ENCODE results near the gene VDR.

Gene VDR

DNA sequence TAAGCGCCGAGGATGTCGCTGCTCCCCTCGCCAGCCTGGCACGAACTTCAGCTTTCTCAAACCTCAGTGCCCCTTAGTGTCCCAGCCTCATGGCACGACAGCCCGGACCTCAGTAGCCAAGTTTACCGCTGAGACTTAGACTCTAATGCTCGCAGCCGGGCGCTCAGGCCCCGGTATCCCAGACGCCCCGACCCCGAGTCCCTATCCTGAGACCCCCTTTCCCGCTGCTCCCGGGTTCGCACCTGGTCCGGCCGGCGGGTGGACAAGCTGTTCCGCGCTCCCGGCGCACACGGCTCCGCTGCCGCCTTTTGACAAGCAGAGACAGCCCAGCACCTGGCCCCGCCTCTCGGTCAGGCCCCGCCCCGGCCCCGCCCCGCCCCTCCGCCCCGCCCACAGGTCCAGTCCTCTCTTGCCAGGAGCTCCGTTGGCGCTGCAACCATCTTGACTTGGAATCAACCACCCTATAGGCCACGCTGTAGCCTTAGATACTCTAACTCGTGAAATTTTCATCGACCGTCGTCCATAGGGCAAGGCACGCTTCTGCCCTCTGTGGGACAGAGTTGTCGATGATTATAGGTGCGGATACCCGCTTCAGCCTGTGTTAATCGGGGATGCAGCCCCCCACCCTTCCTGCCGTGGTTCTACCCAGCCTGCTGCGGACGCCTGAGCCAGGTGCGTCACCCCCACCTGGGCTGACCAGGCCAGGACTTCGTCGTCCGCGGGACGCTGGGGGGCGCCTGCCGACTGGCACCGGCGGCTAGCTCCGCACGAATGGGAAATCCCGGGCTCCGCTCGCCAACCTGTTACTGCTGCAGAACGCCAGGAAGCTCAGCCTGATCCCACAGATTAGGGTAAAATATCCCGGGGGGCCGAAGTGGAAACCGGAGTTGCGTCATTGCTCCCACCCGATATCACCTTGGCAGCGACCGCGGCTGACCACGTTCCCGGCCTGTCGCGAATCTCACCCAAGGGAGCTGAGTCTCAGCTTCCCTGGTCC, at the start of gene VDR:
Gene VDR, minus strand, starts transcription at position 282 of the 997 bp plus-strand sequence. CDS start 25,881 bp downstream, outside the sequence.
- peak; percentile 56 to 72 for DNase-seq

DNA sequence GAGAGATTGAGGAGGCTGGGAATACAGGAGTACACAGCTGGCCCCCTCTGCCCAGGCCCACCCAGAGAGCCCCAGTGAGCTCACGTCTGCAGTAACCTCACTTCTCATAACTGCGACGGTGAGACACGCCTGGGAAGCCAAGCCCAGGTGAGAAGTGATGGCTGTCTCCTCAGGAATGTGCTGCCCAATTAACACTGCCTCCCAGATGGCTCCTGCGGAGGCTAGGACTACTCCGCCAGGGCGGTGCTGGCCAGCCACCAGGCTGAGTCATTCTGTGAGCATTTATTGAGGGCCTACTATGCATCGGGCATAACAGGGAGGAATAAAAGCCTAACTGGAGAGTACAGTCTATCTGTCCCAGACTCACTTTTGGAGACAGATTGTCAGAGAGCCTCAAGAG, 49.3 kb upstream of the VDR start:
- DNase-seq: no peak

DNA sequence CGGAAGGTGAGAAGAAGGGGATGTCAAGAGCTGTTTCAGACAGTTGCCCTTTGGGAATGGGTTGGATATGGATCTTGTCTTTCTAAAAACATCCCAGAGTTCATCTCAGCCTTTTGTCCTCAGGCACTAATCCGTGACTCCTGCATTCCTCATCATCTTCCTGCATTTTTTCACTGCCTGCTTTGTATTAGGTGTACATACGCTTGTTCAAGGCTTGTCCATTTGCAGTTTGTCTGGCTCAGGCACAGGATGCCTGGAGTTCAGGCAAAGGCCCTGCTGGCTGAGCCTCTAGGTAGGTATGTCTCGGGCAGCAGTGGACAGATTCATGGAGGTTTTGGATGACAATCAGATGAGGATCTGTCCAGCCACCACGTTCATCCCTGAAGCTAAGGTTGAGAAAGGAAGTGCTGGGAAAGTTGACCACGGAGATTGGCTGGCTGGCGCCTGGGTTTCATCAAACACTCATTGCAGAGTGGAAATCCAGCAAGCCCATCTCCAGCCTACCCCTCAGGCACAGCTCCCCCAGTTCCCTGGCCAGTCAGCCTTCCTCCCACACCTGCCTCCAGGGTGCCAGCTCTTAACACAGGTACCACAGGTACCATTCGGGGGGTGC, 46.2 kb upstream of the VDR start:
- DNase-seq: no peak

DNA sequence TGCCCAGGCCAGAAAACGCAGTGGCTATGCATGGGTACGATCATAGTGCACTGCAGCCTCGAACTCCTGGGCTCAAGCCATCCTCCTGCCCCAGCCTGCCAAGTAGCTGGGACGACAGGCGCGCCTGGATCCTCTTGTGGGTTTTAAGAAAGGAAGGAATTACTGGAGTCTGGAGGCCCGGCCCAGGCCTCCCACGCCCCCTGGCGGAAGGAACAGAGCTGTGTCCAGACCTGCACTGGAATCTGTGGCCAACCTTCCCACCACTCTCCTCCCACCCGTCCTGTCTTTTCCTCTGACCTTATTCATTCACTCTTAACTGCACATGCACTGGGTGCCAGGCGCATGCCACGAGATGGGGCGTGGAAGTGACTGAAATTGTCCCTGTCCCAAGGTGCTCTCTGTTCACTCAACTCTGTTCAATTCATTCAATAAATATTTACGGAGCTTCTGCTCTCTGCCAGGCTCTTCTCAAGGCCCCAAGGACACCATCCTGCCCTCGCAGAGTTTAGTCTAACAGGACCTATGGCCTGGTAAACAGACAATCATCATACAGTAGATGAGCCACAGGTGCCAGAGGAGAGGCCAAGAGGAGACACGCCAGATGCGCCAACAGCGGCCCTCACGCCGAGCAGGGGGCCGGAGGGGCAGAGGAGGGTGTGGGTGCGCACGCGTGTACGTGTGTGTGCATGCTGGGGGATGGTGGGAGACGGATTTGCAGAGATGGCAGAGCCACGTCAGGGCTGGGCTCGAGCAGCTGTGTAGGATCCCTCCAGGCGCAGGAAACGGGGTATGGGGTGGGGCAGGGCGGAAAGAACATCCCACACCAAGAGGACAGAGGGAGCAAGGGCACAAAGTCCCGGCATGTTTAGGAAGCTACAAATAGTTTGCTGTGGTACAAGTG, 44.9 kb upstream of the VDR start:
- peak; percentile 28 to 48 for DNase-seq

DNA sequence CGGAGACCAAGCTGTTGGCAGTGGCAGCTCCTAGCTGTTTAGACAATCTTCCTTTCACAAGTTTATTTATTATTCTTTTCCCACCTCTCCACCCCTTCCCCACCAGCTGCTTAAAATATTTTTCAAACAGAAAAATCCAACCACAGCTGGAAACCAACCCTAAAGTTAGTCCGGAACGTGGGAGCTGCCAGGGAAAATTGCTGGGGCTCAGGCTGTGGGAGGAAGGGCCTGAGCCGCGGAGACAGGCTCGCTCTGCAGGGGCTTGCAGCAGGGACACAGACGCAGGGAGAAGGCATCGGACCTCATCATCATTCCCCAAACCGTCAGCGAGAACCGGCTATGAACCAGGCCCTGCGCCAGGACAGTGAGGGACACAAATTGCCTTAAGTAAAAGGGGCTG, 42.5 kb upstream of the VDR start:
- DNase-seq: no peak

DNA sequence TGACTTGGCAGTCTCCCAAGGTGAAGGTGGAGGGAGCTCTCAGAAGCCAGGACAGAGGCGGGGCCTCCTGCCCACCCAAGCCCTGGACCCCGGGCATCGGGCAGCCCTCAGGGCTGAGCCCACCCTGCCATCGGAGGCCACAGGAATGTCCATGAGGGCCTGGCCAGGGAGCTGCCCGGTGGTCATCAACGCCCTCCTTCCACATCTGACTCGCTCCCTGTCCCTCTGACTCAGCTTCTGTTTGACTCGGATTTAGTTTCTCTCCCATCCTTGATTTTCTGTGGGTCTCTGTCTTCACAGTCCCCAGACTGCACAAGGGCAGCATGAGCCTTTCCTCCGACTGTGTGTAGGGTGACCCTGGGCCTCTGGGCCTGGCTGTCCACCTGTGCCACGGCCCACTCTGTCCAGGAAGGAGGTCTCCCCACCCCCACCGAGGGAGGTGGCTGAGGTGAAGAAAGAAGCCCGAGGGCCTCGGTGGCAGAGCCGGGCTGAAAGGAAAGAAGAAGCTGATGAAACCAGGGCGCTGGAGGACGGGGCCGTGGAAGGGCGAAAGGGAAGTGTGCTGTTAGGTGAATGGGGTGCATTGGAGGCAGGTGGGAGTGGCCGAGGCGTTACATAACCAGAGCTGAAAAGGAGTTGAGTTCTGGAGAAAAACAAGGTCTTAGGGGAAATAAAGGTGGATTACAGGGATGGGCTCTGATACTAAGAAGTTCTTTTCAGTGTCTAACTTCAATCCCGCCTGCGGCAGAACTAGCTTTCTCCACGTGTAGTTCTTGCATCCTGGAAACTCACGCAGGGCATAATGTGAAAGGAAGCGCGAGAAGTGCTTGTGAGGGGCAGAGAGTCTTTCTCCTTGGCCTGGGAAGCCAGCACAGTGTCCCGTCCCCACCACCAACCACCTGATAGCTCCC, 41.9 kb upstream of the VDR start:
- DNase-seq: peak; percentile 84 to 87

DNA sequence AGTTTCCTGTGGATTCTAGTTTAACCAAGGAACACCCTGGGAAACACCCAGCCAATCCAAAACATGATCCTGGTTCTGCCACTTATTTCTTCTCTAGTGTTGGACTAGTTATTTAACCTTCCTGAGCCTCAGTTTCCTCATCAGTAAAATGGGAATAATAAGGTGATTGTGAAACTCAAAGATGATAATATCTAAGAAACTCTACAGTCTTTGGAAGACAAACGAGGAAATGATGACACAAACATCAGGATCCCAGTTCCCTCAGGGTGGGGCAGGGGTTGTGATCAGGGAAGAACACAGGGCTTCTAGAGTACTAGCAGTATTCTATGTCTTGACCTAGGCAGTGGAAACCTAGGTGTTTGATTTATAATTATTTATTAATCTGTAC, 40.5 kb upstream of the VDR start:
- DNase-seq: no peak

DNA sequence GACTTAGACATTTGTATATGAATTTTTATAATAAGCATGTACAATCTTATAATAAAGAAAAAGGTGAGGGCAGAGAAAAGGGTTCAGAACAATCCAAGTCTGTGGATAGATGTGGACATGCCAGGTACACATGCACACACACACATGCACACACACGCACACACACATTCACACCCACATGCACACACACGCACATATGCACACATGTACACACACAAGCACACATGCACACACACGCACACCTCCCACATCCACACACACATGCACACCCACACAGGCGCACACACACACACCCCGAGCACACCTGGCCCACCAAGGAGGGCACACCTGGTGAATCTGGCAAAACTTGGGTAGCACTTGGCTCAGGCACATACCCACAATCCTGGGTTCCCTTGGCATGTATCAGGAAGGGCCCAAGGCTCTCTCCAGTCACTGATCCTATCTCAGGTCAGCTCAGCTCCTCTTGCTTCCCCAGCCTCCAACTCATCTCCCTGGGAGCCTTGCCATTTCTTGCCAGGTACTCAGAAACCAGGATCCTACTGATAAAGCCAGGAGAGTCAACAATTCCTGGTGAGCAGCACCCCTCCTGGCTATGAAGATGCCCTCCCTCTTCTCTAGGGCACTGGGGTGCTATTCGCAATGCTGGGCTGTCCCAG, 40.0 kb upstream of the VDR start:
- no peak for DNase-seq

DNA sequence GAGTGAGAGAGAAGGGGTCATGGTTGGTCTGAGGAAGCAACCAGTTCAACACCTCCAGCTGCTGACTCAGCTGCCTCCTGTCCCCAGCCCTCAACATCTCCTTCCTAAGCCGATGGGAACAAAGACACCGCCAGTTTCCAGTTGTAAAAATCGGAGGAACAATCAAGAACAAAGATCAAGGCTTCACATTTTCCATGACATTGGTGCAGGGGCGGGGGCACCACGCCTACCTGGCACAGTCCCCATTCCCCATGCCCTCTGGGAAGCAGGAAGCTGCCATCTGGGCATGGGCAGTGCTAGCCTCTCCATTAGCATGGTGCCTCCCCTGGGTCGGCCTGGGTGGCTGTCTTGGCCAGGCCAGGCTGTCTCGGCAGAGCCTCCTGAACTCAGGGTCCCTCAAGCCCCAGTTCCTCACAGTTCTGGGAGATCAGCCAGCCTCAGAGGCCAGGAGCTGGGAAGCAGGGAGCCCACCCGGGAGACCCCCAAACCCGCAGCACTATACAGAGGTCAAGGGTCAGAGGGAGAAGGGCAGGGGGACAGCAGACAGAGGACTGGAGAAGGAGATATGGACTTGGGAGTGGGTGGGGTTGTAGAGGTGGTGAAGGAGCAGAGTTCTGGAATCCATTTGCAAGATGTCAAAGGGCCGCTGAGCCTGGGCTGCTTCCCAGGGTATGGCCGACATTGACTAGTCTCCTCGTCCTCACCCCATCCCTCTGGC, 39.0 kb upstream of the VDR start:
- DNase-seq: no peak

DNA sequence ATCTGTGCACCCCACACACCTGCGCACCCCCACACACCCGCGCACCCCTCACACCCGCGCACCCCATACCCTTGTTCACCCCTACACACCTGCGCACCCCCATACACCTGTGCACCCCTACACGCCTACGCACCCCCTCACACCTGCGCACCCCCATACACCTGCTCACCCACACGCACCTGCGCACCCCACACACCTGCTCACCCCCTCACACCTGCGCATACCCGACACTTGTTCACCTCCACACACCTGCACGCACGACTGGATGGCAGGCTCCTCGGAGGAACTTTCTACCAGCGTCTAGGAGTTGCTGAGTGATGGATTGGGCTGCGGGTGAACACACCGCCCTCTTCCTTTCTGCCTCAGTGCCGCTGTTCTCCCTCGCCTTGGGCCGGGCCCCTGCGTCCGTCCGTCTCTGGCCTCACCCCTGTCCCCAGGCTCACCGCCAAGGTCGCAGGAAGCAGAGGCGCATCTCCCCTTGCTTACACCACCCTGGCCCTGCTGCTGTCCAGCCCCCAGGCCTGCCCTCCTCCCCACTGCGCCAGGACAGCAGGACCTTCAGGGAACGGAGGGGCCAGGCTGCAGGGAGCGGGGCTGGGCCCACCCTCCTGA, 37.9 kb upstream of the VDR start:
- DNase-seq: no peak

DNA sequence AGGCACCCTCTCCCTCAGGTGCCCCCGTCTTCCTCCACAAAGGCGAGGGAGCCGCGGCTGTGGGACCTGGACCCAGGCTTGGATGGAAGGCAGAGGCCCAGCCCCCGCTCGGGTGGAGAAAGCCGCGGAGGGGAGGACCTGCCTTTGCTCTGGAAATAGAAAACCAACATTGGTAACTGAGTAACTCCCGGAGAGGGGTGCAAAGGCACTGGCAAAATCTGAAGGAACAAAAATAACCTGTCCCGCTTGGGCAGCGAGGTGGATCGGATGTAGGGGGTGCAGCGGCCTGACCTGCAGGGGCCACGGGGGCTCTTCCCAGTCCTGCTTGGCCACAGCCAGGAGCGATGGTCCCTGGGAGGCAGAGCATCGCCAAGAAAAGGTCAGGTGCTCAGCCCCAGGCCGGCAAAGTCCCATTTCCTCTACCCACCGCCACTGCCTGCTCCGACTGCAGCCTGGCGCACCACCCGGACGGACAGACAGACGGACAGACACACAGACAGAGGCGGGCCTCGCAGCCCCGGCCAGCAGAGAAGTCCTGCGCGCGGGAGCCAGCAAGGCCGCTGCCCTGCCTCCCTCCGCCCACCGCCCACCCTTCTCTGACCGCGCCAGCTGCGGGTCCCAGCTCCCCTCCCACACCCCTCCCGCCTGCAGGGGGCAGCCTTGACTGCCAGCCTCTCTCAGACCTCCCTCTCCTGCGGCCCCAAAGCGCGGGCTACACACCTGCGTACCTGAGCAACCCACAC, 37.2 kb upstream of the VDR start:
- DNase-seq: no peak

DNA sequence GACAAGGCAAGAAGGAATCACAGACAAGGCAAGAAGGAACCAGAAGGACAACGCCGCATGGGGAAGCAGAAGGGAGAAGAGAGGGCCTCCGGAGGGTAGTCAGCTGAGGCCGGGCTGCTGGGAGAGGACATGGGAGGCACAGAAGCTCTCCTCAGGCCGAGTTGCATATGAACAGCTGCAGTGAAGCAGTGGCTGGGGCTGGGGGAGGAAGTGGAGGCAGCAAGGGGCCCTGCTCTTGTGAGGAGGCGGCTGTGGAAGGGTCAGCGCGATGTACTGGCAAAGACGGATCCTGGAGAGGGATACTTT, 36.6 kb upstream of the VDR start:
- no peak for DNase-seq

DNA sequence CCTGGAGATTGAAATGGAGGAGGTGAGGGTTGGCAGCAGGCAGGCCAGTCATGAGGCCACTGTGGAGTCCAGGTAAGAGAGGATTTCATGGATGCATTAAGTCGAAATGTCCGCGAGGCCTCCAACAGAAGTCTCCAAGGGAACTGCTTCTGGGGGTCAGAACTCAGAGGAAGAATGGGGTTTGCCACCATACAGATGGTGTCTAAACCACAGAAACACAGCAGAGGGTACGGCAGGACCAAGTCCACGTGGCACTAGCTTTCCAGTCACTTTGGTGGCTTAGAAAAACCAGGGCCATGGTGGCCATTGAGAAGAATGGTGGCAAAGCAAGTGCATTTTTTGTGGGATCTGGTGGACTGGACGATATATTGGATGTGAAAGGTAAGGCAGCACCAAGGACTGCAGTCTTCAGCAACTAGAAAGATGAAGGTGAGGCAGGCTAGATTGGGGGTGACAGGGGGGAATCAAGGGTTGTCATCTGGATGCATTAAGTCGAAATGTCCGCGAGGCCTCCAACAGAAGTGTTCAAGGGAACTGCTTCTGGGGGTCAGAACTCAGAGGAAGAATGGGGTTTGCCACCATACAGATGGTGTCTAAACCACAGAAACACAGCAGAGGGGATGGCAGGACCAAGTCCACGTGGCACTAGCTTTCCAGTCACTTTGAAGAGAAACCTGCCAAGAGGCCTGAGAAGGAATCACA, 36.1 kb upstream of the VDR start:
- DNase-seq: no peak

DNA sequence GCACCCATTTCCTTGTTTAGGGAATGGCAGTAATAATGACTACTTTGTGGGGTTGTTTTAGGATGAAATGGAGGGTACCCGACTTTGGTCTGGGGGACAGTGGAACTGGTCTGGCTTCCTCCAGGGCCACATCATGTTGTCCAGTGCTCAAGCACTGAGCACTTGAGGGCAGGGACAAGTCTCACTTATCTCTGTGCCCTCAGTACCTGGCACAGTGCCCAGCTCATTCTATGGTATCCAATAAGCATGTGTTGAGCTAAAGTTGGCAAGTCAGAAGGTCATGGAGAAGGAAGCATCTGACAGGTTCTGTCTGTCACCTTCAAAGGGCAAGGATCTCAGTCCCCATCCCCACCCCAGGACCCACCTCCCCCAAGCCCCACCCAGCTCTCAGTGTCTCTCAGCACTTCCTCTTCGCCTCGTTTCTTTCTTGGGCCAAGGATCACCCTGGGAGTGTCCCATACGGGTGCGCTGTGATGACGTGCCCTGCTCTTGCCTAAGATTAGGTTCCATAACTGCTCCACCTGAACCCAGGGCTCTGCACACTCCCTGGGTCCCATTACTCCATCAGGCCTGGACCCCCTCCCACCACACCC, 34.3 kb upstream of the VDR start:
- DNase-seq: no peak

DNA sequence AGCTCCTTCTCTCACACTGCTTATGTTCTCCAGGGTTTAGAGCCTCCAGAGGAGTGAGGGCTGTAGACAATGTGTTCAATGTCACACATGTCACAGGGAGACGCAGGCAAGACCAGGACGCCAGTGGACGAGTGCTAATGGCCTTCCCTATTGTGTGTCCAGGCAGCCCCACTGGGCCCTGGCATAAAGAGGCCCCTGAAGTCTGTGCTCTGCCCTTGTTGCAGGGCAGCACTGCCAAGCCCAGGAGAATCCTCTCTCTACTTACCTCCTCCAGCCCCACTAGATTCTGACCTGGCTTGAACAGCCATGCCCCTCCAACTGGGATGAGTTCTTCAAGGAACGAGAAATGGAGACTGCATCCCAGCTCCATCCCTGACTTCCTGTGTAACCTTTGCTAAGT, 33.8 kb upstream of the VDR start:
- DNase-seq: no peak

DNA sequence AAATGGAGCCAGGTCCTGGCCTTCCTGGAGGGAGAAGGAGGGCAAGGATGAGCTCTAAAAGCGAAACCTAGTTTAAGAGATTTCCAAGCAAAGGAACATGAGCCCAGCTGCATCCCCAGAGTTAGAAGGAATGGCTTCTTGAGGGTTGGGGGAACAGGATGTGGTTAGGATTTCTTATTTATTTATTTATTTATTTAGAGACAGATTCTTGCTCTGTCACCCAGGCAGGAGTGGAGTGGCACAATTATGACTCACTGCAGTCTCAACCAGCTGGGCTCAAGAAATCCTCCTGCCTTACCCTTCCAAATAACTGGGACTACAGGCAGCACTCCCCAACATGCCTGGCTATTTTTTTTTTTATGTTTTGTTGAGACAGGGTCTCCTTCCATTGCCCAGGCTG, 33.3 kb upstream of the VDR start:
- DNase-seq: no peak

DNA sequence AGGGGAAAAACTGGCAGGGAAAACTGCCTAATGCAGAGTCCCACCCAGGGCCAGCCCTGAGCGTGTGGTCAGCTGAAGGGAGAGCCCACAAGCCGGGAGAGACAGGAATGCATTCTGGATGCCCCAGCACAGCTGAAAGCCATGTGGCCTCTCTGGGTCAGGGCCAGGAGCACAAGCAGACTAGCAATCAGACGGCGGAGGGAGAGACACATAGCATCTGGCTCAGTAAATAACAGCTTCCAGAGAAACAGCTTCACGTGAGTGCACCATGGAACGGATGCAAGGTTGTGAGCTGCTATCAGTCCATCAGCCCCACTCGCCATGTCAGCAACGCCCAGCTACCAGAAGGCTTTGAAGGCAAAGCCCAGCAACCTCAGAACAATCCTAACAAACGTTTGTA, 30.4 kb upstream of the VDR start:
- DNase-seq: no peak

DNA sequence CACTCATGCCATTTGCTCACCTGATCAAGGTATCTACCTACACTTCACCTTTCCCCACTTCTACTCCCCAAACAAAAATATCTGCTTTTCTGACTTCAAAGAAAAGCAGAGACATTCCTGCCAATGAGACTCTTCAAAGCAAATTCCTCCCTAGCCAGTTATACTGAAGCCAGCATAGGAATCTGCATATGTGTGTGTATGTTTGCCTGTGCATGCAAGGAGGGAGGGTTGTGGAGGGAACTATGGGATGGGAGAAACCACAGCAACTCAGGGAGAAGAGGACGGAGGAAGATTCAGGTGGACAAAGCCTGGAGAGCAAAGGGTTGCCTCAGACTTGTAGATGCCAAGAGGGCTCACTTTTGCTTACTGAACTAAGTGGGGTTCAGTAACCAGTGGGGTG, 26.4 kb upstream of the VDR start:
- no peak for DNase-seq

DNA sequence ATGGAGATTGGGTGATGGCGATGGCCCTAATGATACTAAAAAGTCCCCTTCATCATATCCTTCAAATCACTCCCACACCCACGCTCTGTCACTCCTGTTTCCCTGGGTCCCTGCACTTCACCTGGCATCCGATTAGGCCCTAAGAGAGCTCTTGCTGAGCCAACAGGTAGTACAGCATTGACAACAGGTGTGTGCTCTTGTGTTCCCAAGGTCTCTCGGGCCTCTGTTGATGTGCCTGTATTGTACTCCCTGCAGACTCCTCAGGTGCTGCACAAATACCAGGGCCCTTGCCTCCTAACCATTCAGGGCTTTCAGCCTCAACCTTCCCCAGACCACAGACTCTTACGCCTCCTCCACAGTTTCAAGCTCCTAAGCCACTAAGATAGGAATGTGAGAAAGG, 25.8 kb upstream of the VDR start:
- no peak for DNase-seq

All from AML-193 (cell line).